Measurements from ENCODE around the gene RGS6. TPM values are rescaled to one million over a fixed set of nuclear protein-coding genes. Genes with fewer than 3 reads are reported as not detected.

The RGS6 gene
- total and polyA plus RNA-seq, 2 donors (not counting 1 experiment from before 2014, with no cell fraction given), result not detected

DNA sequence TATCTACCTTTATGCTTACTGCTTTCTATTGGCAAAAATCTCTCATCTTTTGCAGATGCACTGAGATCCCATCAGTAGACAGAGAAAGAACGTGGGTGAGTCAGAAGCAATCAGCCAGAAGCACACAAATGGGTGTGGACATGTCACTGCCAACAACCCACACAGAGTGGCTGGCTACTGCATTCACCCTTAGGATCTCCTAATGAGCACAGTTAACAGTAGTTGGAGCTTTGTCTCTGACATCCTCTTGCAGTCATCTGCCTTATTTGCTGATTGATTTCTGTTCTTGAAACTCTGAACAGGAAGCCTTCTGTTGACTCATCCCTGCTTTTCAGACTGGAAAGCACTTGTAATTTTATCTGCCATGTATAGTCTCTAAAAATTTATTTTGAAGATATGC, 117.2 kb downstream of the RGS6 start:
- Histone ChIP-seq H3K4me3 (replicated peaks in 1 of 4; ENCODE audit: control extremely low read depth in 1 of 4, insufficient read depth in 1 of 4, low read depth in 3 of 4, low read length in 4 of 4) (no peak overlapping the region), H2AFZ (ENCODE audit: low read length) (no peak overlapping the region), H3K9ac (ENCODE audit: insufficient read depth, low read length) (no peak overlapping the region), H3K36me3 (ENCODE audit: control insufficient read depth, insufficient read depth, low read length) (no peaks in the 10 kb centered on the region), H3K27me3 (ENCODE audit: control insufficient read depth, insufficient read depth, low read length) (no peaks in the 10 kb centered on the region), H3K27ac (ENCODE audit: insufficient read depth, low read length) (no peak overlapping the region), H3K4me1 (ENCODE audit: control insufficient read depth, extremely low read depth, insufficient read depth, low read length) (no peaks in the 10 kb centered on the region), H3K79me2 (ENCODE audit: control insufficient read depth, insufficient read depth, low read length) (no peaks in the 10 kb centered on the region), H4K20me1 (ENCODE audit: control insufficient read depth, extremely low read depth, insufficient read depth, low read length) (no peaks in the 10 kb centered on the region), H3K4me2 (ENCODE audit: extremely low read depth, insufficient read depth, low read length) (no peak overlapping the region), H3K9me3 (ENCODE audit: control insufficient read depth, insufficient read depth, low read depth, low read length) (no peaks in the 10 kb centered on the region)
- peak in 1 of 2 donors; percentile 0 for DNase-seq (ENCODE audit: low read depth in 2 of 2)
- TF ChIP-seq EZH2 (IDR thresholded peaks at IDR 0.05; ENCODE audit: low read length, missing control alignments), result no peak
- TF ChIP-seq, protein P1, sequence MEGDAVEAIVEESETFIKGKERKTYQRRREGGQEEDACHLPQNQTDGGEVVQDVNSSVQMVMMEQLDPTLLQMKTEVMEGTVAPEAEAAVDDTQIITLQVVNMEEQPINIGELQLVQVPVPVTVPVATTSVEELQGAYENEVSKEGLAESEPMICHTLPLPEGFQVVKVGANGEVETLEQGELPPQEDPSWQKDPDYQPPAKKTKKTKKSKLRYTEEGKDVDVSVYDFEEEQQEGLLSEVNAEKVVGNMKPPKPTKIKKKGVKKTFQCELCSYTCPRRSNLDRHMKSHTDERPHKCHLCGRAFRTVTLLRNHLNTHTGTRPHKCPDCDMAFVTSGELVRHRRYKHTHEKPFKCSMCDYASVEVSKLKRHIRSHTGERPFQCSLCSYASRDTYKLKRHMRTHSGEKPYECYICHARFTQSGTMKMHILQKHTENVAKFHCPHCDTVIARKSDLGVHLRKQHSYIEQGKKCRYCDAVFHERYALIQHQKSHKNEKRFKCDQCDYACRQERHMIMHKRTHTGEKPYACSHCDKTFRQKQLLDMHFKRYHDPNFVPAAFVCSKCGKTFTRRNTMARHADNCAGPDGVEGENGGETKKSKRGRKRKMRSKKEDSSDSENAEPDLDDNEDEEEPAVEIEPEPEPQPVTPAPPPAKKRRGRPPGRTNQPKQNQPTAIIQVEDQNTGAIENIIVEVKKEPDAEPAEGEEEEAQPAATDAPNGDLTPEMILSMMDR (conservative IDR thresholded peaks at IDR 0.05 in 1 of 2, IDR thresholded peaks at IDR 0.05 in 1 of 2; ENCODE audit: low read depth in 1 of 2, low read length in 2 of 2), result no peak

DNA sequence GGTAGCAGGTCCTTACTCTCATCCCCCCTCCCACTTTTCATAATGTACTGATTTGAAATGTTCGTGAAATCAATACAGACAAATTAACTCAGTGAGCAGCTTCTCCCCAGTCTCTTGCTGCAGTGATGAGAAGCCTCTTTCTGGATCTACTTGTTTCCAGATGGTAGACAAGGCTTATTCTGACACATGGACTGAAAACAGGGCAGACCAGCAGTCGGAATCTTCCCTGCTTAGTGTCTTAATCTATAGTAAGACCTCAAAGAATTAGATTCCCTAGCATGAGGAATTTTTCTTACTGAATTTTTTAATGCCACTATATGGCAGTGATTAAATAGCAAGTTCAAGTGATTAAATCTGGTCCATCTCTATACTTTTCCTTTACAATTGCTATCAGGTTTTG, 120.1 kb downstream of the RGS6 start:
- Histone ChIP-seq H3K4me1 (ENCODE audit: control insufficient read depth, extremely low read depth, insufficient read depth, low read length) (no peaks in the 10 kb centered on the region), H3K27ac (ENCODE audit: insufficient read depth, low read length) (no peak overlapping the region), H3K4me2 (ENCODE audit: extremely low read depth, insufficient read depth, low read length) (no peak overlapping the region), H3K36me3 (ENCODE audit: control insufficient read depth, insufficient read depth, low read length) (no peaks in the 10 kb centered on the region), H4K20me1 (ENCODE audit: control insufficient read depth, extremely low read depth, insufficient read depth, low read length) (no peaks in the 10 kb centered on the region), H3K4me3 (replicated peaks in 1 of 4; ENCODE audit: control extremely low read depth in 1 of 4, insufficient read depth in 1 of 4, low read depth in 3 of 4, low read length in 4 of 4) (no peak overlapping the region), H3K9me3 (ENCODE audit: control insufficient read depth, insufficient read depth, low read depth, low read length) (no peaks in the 10 kb centered on the region), H2AFZ (ENCODE audit: low read length) (no peak overlapping the region), H3K9ac (ENCODE audit: insufficient read depth, low read length) (no peak overlapping the region), H3K27me3 (ENCODE audit: control insufficient read depth, insufficient read depth, low read length) (no peaks in the 10 kb centered on the region), H3K79me2 (ENCODE audit: control insufficient read depth, insufficient read depth, low read length) (no peaks in the 10 kb centered on the region)
- DNase-seq (ENCODE audit: low read depth in 2 of 2), result no peak
- TF ChIP-seq, protein P1 (conservative IDR thresholded peaks at IDR 0.05 in 1 of 2, IDR thresholded peaks at IDR 0.05 in 1 of 2; ENCODE audit: low read depth in 1 of 2, low read length in 2 of 2), result no peak
- no peak for TF ChIP-seq EZH2 (IDR thresholded peaks at IDR 0.05; ENCODE audit: low read length, missing control alignments)

DNA sequence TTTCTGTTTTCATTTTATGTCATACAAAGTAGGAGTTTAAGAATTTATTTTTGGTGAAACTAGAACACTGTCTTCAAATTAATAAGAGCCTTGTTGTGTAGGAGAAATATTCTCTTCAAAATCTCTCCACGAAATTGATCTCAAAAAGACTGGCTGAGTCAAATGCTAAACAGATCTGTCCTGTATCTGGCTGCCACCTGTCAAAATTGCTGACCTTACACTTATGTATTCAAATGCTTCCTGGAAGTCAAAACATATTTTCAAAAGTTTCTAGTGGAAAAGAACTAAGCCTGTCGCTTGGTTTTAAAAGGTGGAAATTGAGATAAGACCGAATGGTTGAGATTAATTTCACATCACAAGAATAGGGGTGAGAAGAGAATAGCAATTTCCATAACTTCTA, 121.4 kb downstream of the RGS6 start:
- Histone ChIP-seq H3K27me3 (ENCODE audit: control insufficient read depth, insufficient read depth, low read length) (no peaks in the 10 kb centered on the region), H3K36me3 (ENCODE audit: control insufficient read depth, insufficient read depth, low read length) (no peaks in the 10 kb centered on the region)

More for the DNA sequence above, 121.4 kb downstream of the RGS6 start:
- Histone ChIP-seq H3K4me1 (ENCODE audit: control insufficient read depth, extremely low read depth, insufficient read depth, low read length) (no peaks in the 10 kb centered on the region), H3K4me2 (ENCODE audit: extremely low read depth, insufficient read depth, low read length) (no peak overlapping the region), H3K79me2 (ENCODE audit: control insufficient read depth, insufficient read depth, low read length) (no peaks in the 10 kb centered on the region), H3K27ac (ENCODE audit: insufficient read depth, low read length) (no peak overlapping the region), H4K20me1 (ENCODE audit: control insufficient read depth, extremely low read depth, insufficient read depth, low read length) (no peaks in the 10 kb centered on the region), H3K4me3 (replicated peaks in 1 of 4; ENCODE audit: control extremely low read depth in 1 of 4, insufficient read depth in 1 of 4, low read depth in 3 of 4, low read length in 4 of 4) (no peak overlapping the region), H3K9me3 (ENCODE audit: control insufficient read depth, insufficient read depth, low read depth, low read length) (no peaks in the 10 kb centered on the region), H3K9ac (ENCODE audit: insufficient read depth, low read length) (no peak overlapping the region), H2AFZ (ENCODE audit: low read length) (no peak overlapping the region)
- no peak for DNase-seq (ENCODE audit: low read depth in 2 of 2)
- TF ChIP-seq, protein P1 (conservative IDR thresholded peaks at IDR 0.05 in 1 of 2, IDR thresholded peaks at IDR 0.05 in 1 of 2; ENCODE audit: low read depth in 1 of 2, low read length in 2 of 2), result no peak
- TF ChIP-seq EZH2 (IDR thresholded peaks at IDR 0.05; ENCODE audit: low read length, missing control alignments), result no peak

All from fibroblast of lung (primary cell).